HT1080 (cell line): Measurements from ENCODE around the gene ANXA2. TPM values are rescaled to one million over a fixed set of nuclear protein-coding genes. Genes with fewer than 3 reads are reported as not detected.

ENCODE experiments used
- DNase-seq: peaks from one replicate; pipeline ENCODE4 v3.0.0-alpha.2; 2015; ENCODE audit warnings: low read depth
- total RNA-seq: library from RNA; depleted of rRNA; stranded (reverse); fragments of >200 nt; shearing (Covaris generic); gene quantifications from 2 replicates; pipeline ENCODE4 v1.2.3, GENCODE V29; 2014

ANXA2 gene
- total RNA-seq, 1 experiment from 2014 or later = 3,948 TPM

GRCh38 chr15:60390231-60390630 lies 7.6 kb downstream of the ANXA2 start:
- peak; percentile 16 for DNase-seq

- DNase-seq = peak; percentile 31
These were observed 8.3 kb downstream of the ANXA2 start for GRCh38 chr15:60389261-60390077.

- no peak for DNase-seq
These were observed 10.5 kb downstream of the ANXA2 start for GRCh38 chr15:60387321-60387720.

- no peak for DNase-seq
These were observed 11.2 kb downstream of the ANXA2 start for GRCh38 chr15:60386615-60387014.

GRCh38 chr15:60385620-60386552 lies 11.9 kb downstream of the ANXA2 start:
- no peak for DNase-seq

- no peak for DNase-seq
These were observed 13.2 kb downstream of the ANXA2 start for GRCh38 chr15:60384526-60385126.

GRCh38 chr15:60384053-60384452 lies 13.7 kb downstream of the ANXA2 start:
- DNase-seq = no peak

GRCh38 chr15:60382773-60383674 lies 14.8 kb downstream of the ANXA2 start:
- no peak for DNase-seq

GRCh38 chr15:60381148-60381788 lies 16.5 kb downstream of the ANXA2 start:
- DNase-seq = peak; percentile 77

- DNase-seq = peak; percentile 93
These were observed 18.1 kb downstream of the ANXA2 start for GRCh38 chr15:60379525-60380274.

GRCh38 chr15:60379185-60379524 lies 18.6 kb downstream of the ANXA2 start:
- DNase-seq = no peak

GRCh38 chr15:60376677-60377095 lies 21.1 kb downstream of the ANXA2 start:
- DNase-seq = no peak

GRCh38 chr15:60375306-60375705 lies 22.5 kb downstream of the ANXA2 start:
- no peak for DNase-seq

GRCh38 chr15:60374628-60375081 lies 23.1 kb downstream of the ANXA2 start:
- DNase-seq = peak; percentile 99

- DNase-seq = no peak
These were observed 23.6 kb downstream of the ANXA2 start for GRCh38 chr15:60374209-60374608.

GRCh38 chr15:60373745-60374144 lies 24.0 kb downstream of the ANXA2 start:
- no peak for DNase-seq

- DNase-seq = no peak
These were observed 24.5 kb downstream of the ANXA2 start for GRCh38 chr15:60373327-60373726.

- no peak for DNase-seq
These were observed 25.0 kb downstream of the ANXA2 start for GRCh38 chr15:60372756-60373155.

- no peak for DNase-seq
These were observed 25.6 kb downstream of the ANXA2 start for GRCh38 chr15:60372227-60372626.
